K562 (cell line): ENCODE measurements around the gene KARS1. TPM values are rescaled to one million over a fixed set of nuclear protein-coding genes. Genes with fewer than 3 reads are reported as not detected.

Experiments used
- ATF6 ChIP-seq: sonication (generic); formaldehyde crosslinking; IDR thresholded peaks from 2 replicates; pipeline ENCODE4 v1.4.0; 2020; ENCODE audit warnings: mild to moderate bottlenecking, missing genetic modification reagents
- BDP1 ChIP-seq: IDR thresholded peaks from 3 replicates; pipeline ENCODE4 v1.6.1; 2011; ENCODE audit not compliant: insufficient read length, insufficient read depth
- C11orf30 ChIP-seq: fragments of 450-650 bp; IDR thresholded peaks from 2 replicates; pipeline ENCODE4 v1.6.1; 2016; ENCODE audit warnings: low read depth, mild to moderate bottlenecking
- DMBX1 ChIP-seq: fragments of 250-450 bp; sonication (Bioruptor Pico); IDR thresholded peaks from 2 replicates; pipeline ENCODE4 v1.8.0; 2022; ENCODE audit warnings: inconsistent platforms, mild to moderate bottlenecking, moderate library complexity, borderline replicate concordance
- HMBOX1 ChIP-seq: sonication (generic); IDR thresholded peaks from 2 replicates; pipeline ENCODE4 v1.6.1; 2016
- HNRNPK ChIP-seq: fragments of 200-400 bp; formaldehyde crosslinking; IDR thresholded peaks from one replicate; pipeline ENCODE4 v1.6.1; 2018; ENCODE audit warnings: mild to moderate bottlenecking, low read depth, low read length; ENCODE audit not compliant: poor library complexity, severe bottlenecking
- NELFE ChIP-seq: IDR thresholded peaks from 2 replicates; pipeline ENCODE4 v1.6.1; 2011; ENCODE audit warnings: mild to moderate bottlenecking; ENCODE audit not compliant: insufficient read depth, insufficient read length
- NR2C2 ChIP-seq, 2 experiments: fragments of 200-800 bp in 1 of 2; sonication (Bioruptor generic) in 1 of 2; sonication (generic) in 1 of 2; formaldehyde crosslinking in 1 of 2; IDR thresholded peaks; 2 replicates each; pipeline versions ENCODE4 v1.6.1 to v1.8.0; 2016 to 2022; ENCODE audit warnings: mild to moderate bottlenecking in 1 of 2, missing compliant biosample characterization in 1 of 2, missing genetic modification characterization in 1 of 2, missing genetic modification reagents in 1 of 2
- NUFIP1 ChIP-seq: fragments of 450-650 bp; IDR thresholded peaks from 2 replicates; pipeline ENCODE4 v1.6.1; 2018; ENCODE audit not compliant: partially characterized antibody
- POLR2AphosphoS5 ChIP-seq: IDR thresholded peaks from 2 replicates; pipeline ENCODE4 v1.6.1; 2011; ENCODE audit warnings: mild to moderate bottlenecking, low read depth, low read length, moderate library complexity; ENCODE audit not compliant: control insufficient read depth, insufficient read depth
- RHOXF2B ChIP-seq: fragments of 250-450 bp; sonication (Bioruptor Pico); conservative IDR thresholded peaks from 2 replicates; pipeline ENCODE4 v1.5.1; 2021
- RUNX1 ChIP-seq: sonication (generic); IDR thresholded peaks from 2 replicates; pipeline ENCODE4 v1.6.1; 2016; ENCODE audit warnings: antibody characterized with exemption, low read depth
- SAFB2 ChIP-seq: fragments of 200-400 bp; formaldehyde crosslinking; IDR thresholded peaks from 2 replicates; pipeline ENCODE4 v1.6.1; 2018; ENCODE audit warnings: borderline replicate concordance, low read length, low read depth, moderate library complexity; ENCODE audit not compliant: severe bottlenecking
- SIN3A ChIP-seq, 2 experiments: fragments of 150-350 bp in 1 of 2; IDR thresholded peaks; 2 replicates each; pipeline ENCODE4 v1.6.1; 2011 to 2016; ENCODE audit warnings: borderline replicate concordance in 2 of 2, low read depth in 2 of 2, low read length in 2 of 2, mild to moderate bottlenecking in 2 of 2, moderate library complexity in 2 of 2; ENCODE audit not compliant: control insufficient read depth in 1 of 2
- TAL1 ChIP-seq: fragments of 450-650 bp; IDR thresholded peaks from 2 replicates; pipeline ENCODE4 v1.6.1; 2016; ENCODE audit warnings: mild to moderate bottlenecking
- TARDBP ChIP-seq: fragments of 450-650 bp; IDR thresholded peaks from 2 replicates; pipeline ENCODE4 v1.6.1; 2016
- TCF7 ChIP-seq: sonication (generic); IDR thresholded peaks from 2 replicates; pipeline ENCODE4 v1.6.1; 2016; ENCODE audit warnings: antibody characterized with exemption, borderline replicate concordance
- TRIM24 ChIP-seq, 2 experiments: fragments of 450-650 bp; IDR thresholded peaks; 2 replicates each; pipeline ENCODE4 v1.6.1; 2016
- WHSC1 ChIP-seq: IDR thresholded peaks from one replicate; pipeline ENCODE4 v1.6.1; 2012; ENCODE audit warnings: low read length, control low read depth, inconsistent platforms
- ZNF175 ChIP-seq: fragments of 200-800 bp; sonication (Bioruptor generic); IDR thresholded peaks from 2 replicates; pipeline ENCODE4 v1.6.1; 2016; ENCODE audit warnings: low read depth, mild to moderate bottlenecking, missing genetic modification characterization, missing compliant biosample characterization
- ZNF217 ChIP-seq: sonication (generic); formaldehyde crosslinking; IDR thresholded peaks from 2 replicates; pipeline ENCODE4 v1.8.0; 2022; ENCODE audit warnings: mild to moderate bottlenecking, missing genetic modification reagents
- ZNF277 ChIP-seq: fragments of 250-450 bp; sonication (Bioruptor Pico); IDR thresholded peaks from 2 replicates; pipeline ENCODE4 v1.8.0; 2022; ENCODE audit warnings: inconsistent platforms, mild to moderate bottlenecking, moderate library complexity, borderline replicate concordance
- ZNF324 ChIP-seq: fragments of 250-450 bp; sonication (Bioruptor Pico); IDR thresholded peaks from 2 replicates; pipeline ENCODE4 v1.4.0; 2020; ENCODE audit warnings: mild to moderate bottlenecking
- ZNF384 ChIP-seq: IDR thresholded peaks from 2 replicates; pipeline ENCODE4 v1.6.1; 2012; ENCODE audit warnings: low read depth, low read length, improper control_type of control experiment
- ZNF395 ChIP-seq: fragments of 200-800 bp; sonication (Bioruptor generic); IDR thresholded peaks from 2 replicates; pipeline ENCODE4 v1.6.1; 2017; ENCODE audit warnings: missing genetic modification characterization, missing compliant biosample characterization
- ZNF444 ChIP-seq: fragments of 250-450 bp; sonication (Bioruptor Pico); IDR thresholded peaks from 2 replicates; pipeline ENCODE4 v1.4.0; 2020; ENCODE audit warnings: mild to moderate bottlenecking, moderate library complexity
- polyA plus RNA-seq, 8 experiments: library from polyadenylated mRNA; depleted of rRNA in 4 of 8; stranded (reverse) in 5 of 8; unstranded in 3 of 8; fragments of >200 nt; fragmentation: Nextera tagmentation in 2 of 8; fragmentation: Illumina TruSeq in 1 of 8; extraction: Ambion mirVana in 2 of 8; extraction: Trizol in 1 of 8; gene quantifications; 2 replicates each; pipeline versions ENCODE4 v1.2.1 to v1.2.3, GENCODE V29; 2011 to 2014; ENCODE audit warnings: inconsistent platforms in 1 of 8, missing spikeins in 1 of 8
- total RNA-seq, 7 experiments: library from RNA; depleted of rRNA in 6 of 7; stranded (reverse); fragments of >200 nt in 6 of 7; fragmentation: Illumina TruSeq in 2 of 7; extraction: Trizol in 2 of 7; gene quantifications; 2 replicates each; pipeline versions ENCODE4 v1.2.1 to v1.2.3, GENCODE V29; 2011 to 2021; ENCODE audit warnings: low replicate concordance in 1 of 7

KARS1 gene
- total and polyA plus RNA-seq, 9 of the 15 experiments (the other 6 are each of a cell fraction or from before 2014, with no cell fraction given), result 223 to 386 (median 304) TPM

GRCh38 chr16:75621170-75621477 lies 26.3 kb downstream of the KARS1 start (continued):
- no peak for TF ChIP-seq ATF6
- TF ChIP-seq TARDBP, result no peak
- TF ChIP-seq ZNF324 (CRISPR knock-in tag), result no peak
- TF ChIP-seq RHOXF2B (CRISPR knock-in tag), result no peak
- no peak for TF ChIP-seq ZNF217
- TF ChIP-seq TRIM24 (IDR thresholded peaks at IDR 0.05), result peak; percentile 62 to 73
- TF ChIP-seq TCF7, result no peak
- TF ChIP-seq POLR2AphosphoS5, result peak; percentile 64; the same call in 1 of the 2 replicates
- TF ChIP-seq DMBX1 (CRISPR knock-in tag), result no peak; the same call in 1 of the 2 replicates
- peak; percentile 51; the same call in 1 of the 2 replicates for TF ChIP-seq ZNF384
- TF ChIP-seq HMBOX1, result no peak
- TF ChIP-seq WHSC1, result no peak
- TF ChIP-seq NR2C2 (CRISPR knock-in tag; IDR thresholded peaks at IDR 0.05), result no peak
- TF ChIP-seq NR2C2 (tag; IDR thresholded peaks at IDR 0.05), result no peak
- no peak for TF ChIP-seq NUFIP1
- TF ChIP-seq SAFB2, result no peak
- no peak for TF ChIP-seq NELFE
- TF ChIP-seq HNRNPK, result no peak
- TF ChIP-seq RUNX1, result no peak
- no peak for TF ChIP-seq ZNF444 (CRISPR knock-in tag)
- peak; percentile 82 for TF ChIP-seq ZNF395 (CRISPR knock-in tag)
- TF ChIP-seq ZNF175 (CRISPR knock-in tag), result no peak
- no peak for TF ChIP-seq BDP1
- TF ChIP-seq TAL1, result peak; percentile 93
- TF ChIP-seq SIN3A (IDR thresholded peaks at IDR 0.05; ENCODE audit: borderline replicate concordance in 2 of 2, control insufficient read depth in 1 of 2, low read depth in 2 of 2, low read length in 2 of 2), result no peak
- peak; percentile 8 for TF ChIP-seq C11orf30
- TF ChIP-seq ZNF277 (CRISPR knock-in tag), result no peak
